IPS DF 19.7 (cell line): ENCODE measurements around the gene SLF2.

Source experiments
- DNase-seq: peaks from one replicate; pipeline ENCODE4 v3.0.0-alpha.2; 2013; ENCODE audit warnings: low read depth, low spot score

The SLF2 gene

GRCh38 chr10:100979791-100980272 is 67.1 kb downstream of the SLF2 start:
- DNase-seq, result no peak

- no peak for DNase-seq
Observed at GRCh38 chr10:100980311-100980710, 67.5 kb downstream of the SLF2 start.

- no peak for DNase-seq
Observed at GRCh38 chr10:100980711-100981110, 67.9 kb downstream of the SLF2 start.

GRCh38 chr10:100981178-100981772 is 68.5 kb downstream of the SLF2 start:
- DNase-seq, result no peak

GRCh38 chr10:100982916-100983830 is 70.4 kb downstream of the SLF2 start:
- DNase-seq, result no peak

GRCh38 chr10:100983868-100984671 is 71.3 kb downstream of the SLF2 start:
- DNase-seq, result no peak

GRCh38 chr10:100984672-100985177 is 72.0 kb downstream of the SLF2 start:
- DNase-seq, result no peak

- no peak for DNase-seq
Observed at GRCh38 chr10:100985336-100985735, 72.6 kb downstream of the SLF2 start.

GRCh38 chr10:100986623-100986951 is 73.8 kb downstream of the SLF2 start:
- no peak for DNase-seq

GRCh38 chr10:100986952-100987684 is 74.4 kb downstream of the SLF2 start, which contains the start of the genes MRPL43 and TWNK:
MRPL43 (minus strand) TSS chr10:100987497; CDS start chr10:100987443, 54 bp downstream.
TWNK (plus strand) TSS chr10:100987543; CDS start chr10:100988211, 668 bp downstream.
- DNase-seq, result no peak

- DNase-seq, result no peak
Observed at GRCh38 chr10:100987685-100988049, 74.9 kb downstream of the SLF2 start.

- DNase-seq, result no peak
Observed at GRCh38 chr10:100988166-100988565, 75.4 kb downstream of the SLF2 start.

GRCh38 chr10:100989088-100989487 is 76.3 kb downstream of the SLF2 start:
- no peak for DNase-seq

GRCh38 chr10:100993986-100994708 is 81.4 kb downstream of the SLF2 start:
- DNase-seq, result no peak

GRCh38 chr10:100995181-100995580 is 82.4 kb downstream of the SLF2 start:
- no peak for DNase-seq

- DNase-seq, result no peak
Observed at GRCh38 chr10:100996678-100997359, 84.1 kb downstream of the SLF2 start.

- no peak for DNase-seq
Observed at GRCh38 chr10:100997360-100998182, 84.8 kb downstream of the SLF2 start.

- DNase-seq, result no peak
Observed at GRCh38 chr10:100998183-100998990, 85.6 kb downstream of the SLF2 start.
